OCI-LY1 (cell line): ENCODE results near the gene SLC22A8.

Experiments
- H2AFZ ChIP-seq: fragments of 200-600 bp; sonication (generic), shearing (Covaris generic); 2 replicates; pipeline ENCODE4 v1.6.0; 2014; ENCODE audit warnings: antibody characterized with exemption, mild to moderate bottlenecking, low read length
- H3F3A ChIP-seq: fragments of 200-600 bp; sonication (generic), shearing (Covaris generic); 2 replicates; pipeline ENCODE4 v1.6.0; 2014; ENCODE audit warnings: mild to moderate bottlenecking, antibody characterized with exemption, low read length, moderate library complexity; ENCODE audit not compliant: insufficient read depth
- H3K27ac ChIP-seq: fragments of 200-600 bp; sonication (generic); 2 replicates; pipeline ENCODE4 v1.5.1; 2014; ENCODE audit warnings: low read length, mixed run types, mild to moderate bottlenecking, low read depth; ENCODE audit not compliant: poor library complexity, severe bottlenecking
- H3K27me3 ChIP-seq: fragments of 200-600 bp; sonication (generic); 2 replicates; pipeline ENCODE4 v1.6.0; 2014; ENCODE audit warnings: antibody characterized with exemption, mild to moderate bottlenecking, low read length, moderate library complexity; ENCODE audit not compliant: insufficient read depth
- H3K36me3 ChIP-seq: fragments of 200-600 bp; sonication (generic); 2 replicates; pipeline ENCODE4 v1.6.1; 2014; ENCODE audit warnings: mild to moderate bottlenecking, antibody characterized with exemption, low read length, moderate library complexity, mixed read lengths; ENCODE audit not compliant: insufficient read depth
- H3K4me1 ChIP-seq: fragments of 200-600 bp; sonication (generic); 2 replicates; pipeline ENCODE4 v1.5.1; 2014; ENCODE audit warnings: mild to moderate bottlenecking, low read length, moderate library complexity; ENCODE audit not compliant: insufficient read depth, severe bottlenecking
- H3K4me2 ChIP-seq: fragments of 200-600 bp; sonication (generic), shearing (Covaris generic); 2 replicates; pipeline ENCODE4 v1.6.1; 2014; ENCODE audit warnings: low read length
- H3K4me3 ChIP-seq: fragments of 200-600 bp; sonication (generic); 2 replicates; pipeline ENCODE4 v1.5.1; 2014; ENCODE audit warnings: low read length, low read depth, mild to moderate bottlenecking, mixed read lengths; ENCODE audit not compliant: poor library complexity, severe bottlenecking
- H3K79me2 ChIP-seq: fragments of 200-600 bp; shearing (Covaris generic); 2 replicates; pipeline ENCODE4 v1.6.1; 2016; ENCODE audit warnings: mixed run types, low read length, mixed read lengths; ENCODE audit not compliant: insufficient read depth
- H3K9ac ChIP-seq: fragments of 200-600 bp; sonication (generic), shearing (Covaris generic); 2 replicates; pipeline ENCODE4 v1.6.1; 2014; ENCODE audit warnings: mild to moderate bottlenecking, low read length, mixed read lengths
- H3K9me2 ChIP-seq: fragments of 200-600 bp; sonication (generic), shearing (Covaris generic); 2 replicates; pipeline ENCODE4 v1.6.1; 2014; ENCODE audit warnings: low read depth, mild to moderate bottlenecking, low read length, mixed read lengths
- H3K9me3 ChIP-seq: fragments of 200-600 bp; shearing (Covaris generic); 2 replicates; pipeline ENCODE4 v1.6.1; 2014; ENCODE audit warnings: low read length, mixed read lengths
- H4K20me1 ChIP-seq: fragments of 200-600 bp; sonication (generic), shearing (Covaris generic); 2 replicates; pipeline ENCODE4 v1.6.0; 2016; ENCODE audit warnings: mild to moderate bottlenecking, low read length; ENCODE audit not compliant: insufficient read depth
- CTCF ChIP-seq: fragments of 200-600 bp; sonication (generic), shearing (Covaris generic); IDR thresholded peaks from 2 replicates; pipeline ENCODE4 v1.5.1; 2017; ENCODE audit warnings: mild to moderate bottlenecking, antibody characterized with exemption, low read length, moderate library complexity, mixed read lengths
- EZH2 ChIP-seq: fragments of 200-600 bp; sonication (generic), shearing (Covaris generic); IDR thresholded peaks from 2 replicates; pipeline ENCODE4 v1.8.0; 2017; ENCODE audit warnings: borderline replicate concordance, mixed run types, mild to moderate bottlenecking, antibody characterized with exemption, low read length, moderate library complexity, mixed read lengths

The SLC22A8 gene

GRCh38 chr11:63001456-63001855 lies 14.2 kb downstream of the SLC22A8 start:
- no peak overlapping the region for H3K4me2 ChIP-seq
- H3K4me3 ChIP-seq, result no peak overlapping the region
- TF ChIP-seq CTCF (no peak), EZH2 (no peak)
- no peaks in the 10 kb centered on the region for H3K27me3 ChIP-seq
- no peaks in the 10 kb centered on the region for H4K20me1 ChIP-seq
- H3K9me3 ChIP-seq, result no peaks in the 10 kb centered on the region
- H3K79me2 ChIP-seq, result no peaks in the 10 kb centered on the region
- H3K9me2 ChIP-seq, result no peaks in the 10 kb centered on the region
- H3K9ac ChIP-seq, result no peak overlapping the region
- H3F3A ChIP-seq, result no peaks in the 10 kb centered on the region
- no peaks in the 10 kb centered on the region for H3K36me3 ChIP-seq
- H3K4me1 ChIP-seq, result no peaks in the 10 kb centered on the region
- no peak overlapping the region for H3K27ac ChIP-seq
- no peak overlapping the region for H2AFZ ChIP-seq

- Histone ChIP-seq H3K27ac (no peak overlapping the region), H3K79me2 (no peaks in the 10 kb centered on the region), H3K4me1 (no peaks in the 10 kb centered on the region), H3K36me3 (no peaks in the 10 kb centered on the region), H4K20me1 (no peaks in the 10 kb centered on the region), H3K4me2 (no peak overlapping the region), H3K9ac (no peak overlapping the region), H3K27me3 (no peaks in the 10 kb centered on the region), H3K9me3 (no peaks in the 10 kb centered on the region), H3K4me3 (no peak overlapping the region), H3K9me2 (no peaks in the 10 kb centered on the region), H2AFZ (no peak overlapping the region), H3F3A (no peaks in the 10 kb centered on the region)
- TF ChIP-seq EZH2 (no peak), CTCF (no peak)
Measured at GRCh38 chr11:62999649-63000048, 16.0 kb downstream of the SLC22A8 start.

GRCh38 chr11:62999156-62999555 lies 16.5 kb downstream of the SLC22A8 start:
- Histone ChIP-seq H3K36me3 (no peaks in the 10 kb centered on the region), H3K9me2 (no peaks in the 10 kb centered on the region), H3K9ac (no peak overlapping the region), H2AFZ (no peak overlapping the region), H3K27ac (no peak overlapping the region), H3K9me3 (no peaks in the 10 kb centered on the region), H3K27me3 (no peaks in the 10 kb centered on the region), H3K4me2 (no peak overlapping the region), H3K4me3 (no peak overlapping the region), H3K4me1 (no peaks in the 10 kb centered on the region), H4K20me1 (no peaks in the 10 kb centered on the region), H3F3A (no peaks in the 10 kb centered on the region), H3K79me2 (no peaks in the 10 kb centered on the region)
- TF ChIP-seq CTCF, result no peak
